Subcutaneous adipose tissue (tissue), 4 donors: ENCODE measurements around the gene OR10G3. TPM values are rescaled to one million over a fixed set of nuclear protein-coding genes. Genes with fewer than 3 reads are reported as not detected.

Source experiments
- total RNA-seq, 4 donors: library from RNA; depleted of rRNA; stranded (reverse); fragments of >200 nt; gene quantifications; one replicate each; pipeline ENCODE4 v1.1.0, GENCODE V29; 2016
- TF ChIP-seq, protein P1 (sequence below): fragments of 450-650 bp; IDR thresholded peaks from one replicate; pipeline ENCODE4 v1.5.1; 2016; ENCODE audit warnings: low read depth, mild to moderate bottlenecking, control low read depth, antibody characterized with exemption, moderate library complexity

The OR10G3 gene
- total RNA-seq, 4 donors from 2014 or later = not detected

DNA sequence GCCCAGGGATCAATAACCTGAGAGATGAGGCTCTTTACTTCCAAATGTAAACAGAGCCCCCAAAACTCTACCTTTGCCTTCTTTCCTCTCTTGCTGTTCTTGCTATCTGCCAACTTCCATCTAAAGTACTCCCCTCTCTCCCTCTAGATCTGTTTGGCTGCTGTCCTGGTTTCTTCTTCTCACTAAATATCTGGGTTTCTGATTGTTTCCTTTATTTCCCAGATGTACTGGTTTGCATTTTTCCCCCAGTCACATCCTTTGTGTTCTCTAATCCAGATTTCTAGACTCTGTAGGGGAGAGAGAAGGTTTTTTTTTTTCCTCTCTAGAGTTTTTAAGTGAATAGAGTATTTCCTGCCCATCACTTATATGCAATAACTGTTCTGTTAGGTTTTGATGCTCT lies 46.6 kb downstream of the OR10G3 start:
- TF ChIP-seq, protein P1, sequence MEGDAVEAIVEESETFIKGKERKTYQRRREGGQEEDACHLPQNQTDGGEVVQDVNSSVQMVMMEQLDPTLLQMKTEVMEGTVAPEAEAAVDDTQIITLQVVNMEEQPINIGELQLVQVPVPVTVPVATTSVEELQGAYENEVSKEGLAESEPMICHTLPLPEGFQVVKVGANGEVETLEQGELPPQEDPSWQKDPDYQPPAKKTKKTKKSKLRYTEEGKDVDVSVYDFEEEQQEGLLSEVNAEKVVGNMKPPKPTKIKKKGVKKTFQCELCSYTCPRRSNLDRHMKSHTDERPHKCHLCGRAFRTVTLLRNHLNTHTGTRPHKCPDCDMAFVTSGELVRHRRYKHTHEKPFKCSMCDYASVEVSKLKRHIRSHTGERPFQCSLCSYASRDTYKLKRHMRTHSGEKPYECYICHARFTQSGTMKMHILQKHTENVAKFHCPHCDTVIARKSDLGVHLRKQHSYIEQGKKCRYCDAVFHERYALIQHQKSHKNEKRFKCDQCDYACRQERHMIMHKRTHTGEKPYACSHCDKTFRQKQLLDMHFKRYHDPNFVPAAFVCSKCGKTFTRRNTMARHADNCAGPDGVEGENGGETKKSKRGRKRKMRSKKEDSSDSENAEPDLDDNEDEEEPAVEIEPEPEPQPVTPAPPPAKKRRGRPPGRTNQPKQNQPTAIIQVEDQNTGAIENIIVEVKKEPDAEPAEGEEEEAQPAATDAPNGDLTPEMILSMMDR = no peak

DNA sequence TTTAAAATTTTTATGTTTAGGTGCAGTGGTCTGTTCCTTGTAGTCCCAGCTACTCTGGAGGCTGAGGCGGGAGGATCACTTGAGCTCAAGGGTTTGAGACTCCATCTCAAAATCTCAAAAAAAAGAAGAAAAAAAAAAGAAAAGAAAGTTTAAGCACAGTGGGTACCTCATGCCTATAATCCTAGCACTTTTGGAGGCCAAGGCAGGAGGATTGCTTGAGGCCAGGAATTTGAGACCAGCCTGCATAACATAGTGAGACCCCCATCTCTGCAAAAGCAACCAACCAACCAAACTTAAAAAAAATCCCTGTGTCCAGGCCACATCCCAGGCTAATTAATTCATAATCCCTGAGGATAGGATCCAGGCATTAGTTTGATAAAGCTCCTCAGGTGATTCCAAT lies 50.4 kb downstream of the OR10G3 start:
- TF ChIP-seq, protein P1 = no peak

DNA sequence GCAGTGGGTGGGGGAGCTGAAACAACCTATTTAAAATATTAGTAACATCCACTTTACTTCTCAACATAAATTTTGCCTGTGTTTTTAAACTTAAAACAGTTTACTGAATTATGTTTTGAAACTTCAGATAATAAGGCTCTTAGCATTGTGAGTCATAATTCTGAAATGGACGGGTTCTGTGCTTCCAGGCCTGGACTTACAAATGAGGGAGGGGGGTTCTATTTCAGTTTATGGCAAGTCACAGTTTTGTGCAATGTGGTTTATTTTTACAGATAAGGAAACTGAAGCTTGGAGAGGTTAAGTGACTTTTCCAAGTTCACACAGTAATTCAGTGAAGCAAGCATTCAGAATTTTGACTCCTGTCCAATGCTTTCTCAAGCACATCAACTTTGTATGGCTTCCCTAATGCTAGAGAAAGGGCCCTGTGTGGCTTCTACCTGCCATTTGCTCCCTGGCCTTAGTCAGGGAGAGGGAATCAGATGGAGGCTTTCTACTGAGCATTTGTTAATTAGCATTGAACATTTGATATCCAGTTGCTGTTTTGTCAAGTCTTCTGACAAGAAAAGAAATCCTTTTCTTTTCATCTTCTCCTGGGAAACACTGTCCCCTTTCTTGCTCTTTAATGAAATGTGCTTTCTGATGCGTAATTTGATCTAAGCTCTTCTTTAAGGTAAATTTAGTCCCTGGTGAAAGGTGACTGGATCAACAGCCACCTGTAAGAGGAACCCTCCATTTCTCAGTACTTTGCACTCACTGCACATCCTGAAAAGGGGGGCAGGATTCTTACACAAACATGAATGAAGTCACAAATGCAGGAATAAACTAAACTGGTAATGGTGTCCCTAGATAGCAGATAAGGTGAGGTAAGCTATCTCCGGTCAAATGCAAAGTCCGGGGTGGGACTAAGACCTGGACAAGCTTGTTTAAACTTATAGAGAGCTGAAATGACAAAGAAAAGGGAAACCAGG lies 51.2 kb downstream of the OR10G3 start:
- TF ChIP-seq, protein P1 = no peak

DNA sequence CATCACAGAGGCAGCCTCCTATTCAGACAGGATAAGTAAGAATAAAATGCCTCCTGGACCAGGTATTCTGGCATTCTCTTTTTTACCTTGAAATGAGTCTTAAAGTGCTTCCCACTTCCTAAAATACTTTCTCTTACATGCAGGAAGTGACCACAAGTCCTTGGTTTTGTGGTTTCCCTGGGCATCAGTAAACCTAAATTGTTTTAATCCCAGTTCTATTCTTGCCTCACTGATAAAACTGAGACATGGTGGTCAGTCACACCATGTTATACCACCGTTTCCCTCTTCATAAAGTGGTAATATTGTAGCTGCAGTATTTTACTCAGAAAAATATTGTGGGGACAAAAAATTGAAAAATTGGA lies 52.6 kb downstream of the OR10G3 start:
- TF ChIP-seq, protein P1 = no peak

DNA sequence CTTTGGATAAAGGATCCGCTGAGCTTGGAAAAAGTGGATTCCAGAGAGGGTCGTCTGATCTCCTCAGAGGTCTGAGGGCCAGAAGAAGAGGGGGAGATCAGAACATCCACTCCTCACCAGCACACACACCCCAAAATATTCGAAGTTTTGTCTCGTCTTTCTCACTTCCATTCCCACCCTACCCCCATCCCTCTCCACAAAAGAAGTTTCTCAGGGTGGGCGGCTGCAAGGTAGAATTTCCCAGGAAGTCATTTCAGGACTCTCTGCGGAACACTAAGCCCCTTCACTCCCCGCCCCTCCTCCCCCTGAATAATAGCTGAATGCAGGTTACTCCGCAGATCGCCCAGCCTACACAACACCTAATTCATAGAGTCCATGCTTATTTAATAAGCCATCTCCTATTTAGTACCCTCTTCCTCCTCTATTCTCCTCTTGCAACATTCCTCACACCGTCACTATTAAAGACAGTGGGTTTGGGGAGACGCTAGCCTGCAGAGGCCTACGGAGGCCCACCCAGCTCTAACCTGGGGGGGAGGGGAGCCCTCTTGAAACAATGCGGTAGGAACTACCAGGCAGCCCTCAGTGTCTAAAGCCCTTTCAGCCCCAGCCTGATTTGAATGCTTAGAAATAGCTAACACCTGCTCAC lies 53.1 kb downstream of the OR10G3 start:
- TF ChIP-seq, protein P1 = no peak

DNA sequence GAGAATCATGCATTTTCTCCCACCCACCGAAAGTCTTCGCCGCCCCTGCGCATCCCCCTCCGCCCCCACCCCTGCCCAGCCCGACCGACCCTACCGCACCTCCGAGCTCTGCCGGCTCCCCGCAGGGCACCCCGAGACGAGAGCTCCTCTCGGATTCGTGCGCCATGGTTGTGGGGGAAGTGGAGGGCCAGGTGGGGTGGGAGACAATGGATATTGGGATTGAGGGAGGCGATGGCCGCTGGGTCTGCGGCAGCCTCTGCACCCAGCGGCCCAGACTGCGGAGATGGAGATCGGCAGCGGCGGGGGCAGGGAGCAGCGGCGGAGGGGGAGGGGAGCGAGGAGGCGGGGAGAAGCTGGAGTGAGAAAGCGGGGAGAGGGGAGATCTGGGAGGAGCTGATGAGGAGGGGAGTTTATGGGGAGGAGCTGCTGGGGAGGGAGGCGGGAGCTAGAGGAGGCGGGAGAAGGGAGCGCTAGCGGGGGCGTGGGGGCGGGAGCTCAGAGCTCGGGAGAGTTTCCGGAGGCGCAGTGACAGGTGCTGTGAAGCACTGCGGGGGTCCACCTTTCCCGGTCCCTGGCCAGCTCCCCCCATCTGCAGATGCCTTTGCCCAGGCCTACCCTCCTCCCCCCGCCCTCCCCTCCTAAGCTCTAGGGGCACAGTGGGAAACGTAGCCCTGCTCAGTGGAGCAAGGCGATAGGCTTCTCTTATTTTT lies 53.8 kb downstream of the OR10G3 start, which contains the start of gene SALL2:
Gene SALL2, minus strand, starts transcription at position 385 of the 710 bp plus-strand sequence. Its CDS starts 219 bp downstream, at position 166.
- TF ChIP-seq, protein P1 = no peak

DNA sequence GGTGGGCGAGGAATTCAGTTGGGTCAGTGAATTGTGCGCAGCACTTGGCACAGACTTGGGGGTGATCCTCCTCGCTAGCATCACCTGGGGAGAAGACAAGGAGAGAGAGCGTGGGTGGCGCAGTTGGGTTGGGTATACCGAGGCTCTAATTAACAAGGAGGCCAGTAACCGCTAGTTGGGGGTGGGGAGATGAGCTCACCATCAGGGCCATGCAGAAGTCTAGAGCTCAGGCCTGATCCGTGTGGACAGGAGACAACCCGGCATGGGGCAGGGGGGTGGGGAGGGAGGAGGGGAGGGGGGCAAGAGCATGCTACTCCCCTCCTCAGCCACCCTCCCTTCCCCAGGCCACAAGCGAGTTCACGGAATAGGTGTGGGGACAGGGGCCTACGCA lies 54.3 kb downstream of the OR10G3 start:
- TF ChIP-seq, protein P1 = no peak
